Naive thymus-derived CD4-positive, alpha-beta T cell (primary cell): Measurements from ENCODE around the gene PRXL2A. TPM values are rescaled to one million over a fixed set of nuclear protein-coding genes. Genes with fewer than 3 reads are reported as not detected.
"Not testable (repeated sequence)": the region's sequence is repeated elsewhere in the genome, so short reads cannot be mapped to it uniquely, and the experiment has no call there.

Experiments used
- ATAC-seq: fragments of 150-1000 bp; cut with Tn5 transposase; 2 replicates; pipeline ENCODE4 v1.10.0; 2021; ENCODE audit warnings: mild to moderate bottlenecking, moderate library complexity
- CTCF ChIA-PET: fragments of 350-600 bp; sonication (Branson Sonifier 250); formaldehyde crosslinking; loops from one replicate; lab custom pipeline; 2021; ENCODE audit warnings: antibody characterized with exemption; lab: Charles Lee
- POLR2A ChIA-PET: fragments of 350-600 bp; sonication (Branson Sonifier 250); formaldehyde crosslinking; loops from one replicate; lab custom pipeline; 2021; ENCODE audit warnings: antibody characterized with exemption, inconsistent platforms; lab: Charles Lee
- DNase-seq, 9 donors: peaks; one replicate each; pipeline versions ENCODE4 v3.0.0 to v3.0.0-alpha.2; 2020 to 2022; ENCODE audit warnings: mixed read lengths in 1 of 9
- H3K27ac ChIP-seq: one replicate; pipeline ENCODE4 v1.7.0; 2013; ENCODE audit warnings: mild to moderate bottlenecking, low read depth, low read length, moderate library complexity
- H3K27me3 ChIP-seq, 2 donors: one replicate each; pipeline ENCODE4 v1.7.0; 2013; ENCODE audit warnings: low read length in 2 of 2, mild to moderate bottlenecking in 2 of 2, moderate library complexity in 2 of 2; ENCODE audit not compliant: control insufficient read depth in 2 of 2, insufficient read depth in 2 of 2
- H3K36me3 ChIP-seq, 3 experiments: 1 replicate in 2 of 3; 2 replicates in 1 of 3; pipeline ENCODE4 v1.7.0; 2013; ENCODE audit warnings: low read length in 3 of 3, mild to moderate bottlenecking in 3 of 3, moderate library complexity in 1 of 3; ENCODE audit not compliant: insufficient read depth in 3 of 3, control insufficient read depth in 2 of 3
- H3K4me1 ChIP-seq, 2 donors: one replicate each; pipeline ENCODE4 v1.7.0; 2013; ENCODE audit warnings: low read length in 2 of 2, mild to moderate bottlenecking in 2 of 2, moderate library complexity in 1 of 2; ENCODE audit not compliant: control insufficient read depth in 2 of 2, insufficient read depth in 2 of 2
- H3K4me3 ChIP-seq: 2 replicates; pipeline ENCODE4 v1.7.0; 2013; ENCODE audit warnings: mild to moderate bottlenecking, low read length
- H3K9me3 ChIP-seq, 3 experiments: 1 replicate in 2 of 3; 2 replicates in 1 of 3; pipeline ENCODE4 v1.7.0; 2013; ENCODE audit warnings: low read length in 3 of 3; ENCODE audit not compliant: control insufficient read depth in 2 of 3
- H3K27ac Mint-ChIP-seq, 9 donors: one replicate each; pipeline ENCODE4 v1.8.0; 2020 to 2022; ENCODE audit warnings: mixed read lengths in 9 of 9, mild to moderate bottlenecking in 8 of 9, moderate library complexity in 5 of 9, inconsistent platforms in 2 of 9
- H3K27me3 Mint-ChIP-seq, 5 donors: one replicate each; pipeline ENCODE4 v1.8.0; 2021 to 2022; ENCODE audit warnings: mixed read lengths in 5 of 5, mild to moderate bottlenecking in 1 of 5
- H3K36me3 Mint-ChIP-seq, 5 donors: one replicate each; pipeline ENCODE4 v1.8.0; 2020 to 2022; ENCODE audit warnings: mixed read lengths in 5 of 5, mild to moderate bottlenecking in 3 of 5, inconsistent platforms in 1 of 5
- H3K4me1 Mint-ChIP-seq, 7 donors: one replicate each; pipeline ENCODE4 v1.8.0; 2020 to 2022; ENCODE audit warnings: mixed read lengths in 7 of 7, mild to moderate bottlenecking in 3 of 7, inconsistent platforms in 1 of 7
- H3K4me3 Mint-ChIP-seq, 10 donors: one replicate each; pipeline ENCODE4 v1.8.0; 2020 to 2022; ENCODE audit warnings: mild to moderate bottlenecking in 10 of 10, mixed read lengths in 10 of 10, moderate library complexity in 6 of 10, inconsistent platforms in 2 of 10
- H3K9me3 Mint-ChIP-seq, 11 donors: one replicate each; pipeline ENCODE4 v1.8.0; 2020 to 2022; ENCODE audit warnings: mixed read lengths in 11 of 11, mild to moderate bottlenecking in 4 of 11, inconsistent platforms in 1 of 11, moderate library complexity in 1 of 11
- intact Hi-C, 2 donors: fragments of 100-400 bp; cut with micrococcal nuclease; formaldehyde crosslinking; loops; one replicate each; pipeline ENCODE4 v1.15.1; 2023
- polyA plus RNA-seq, 2 donors: library from polyadenylated mRNA; unstranded; fragments of 300-500 nt; fragmentation: Illumina TruSeq; gene quantifications; one replicate each; pipeline ENCODE4 v1.2.3, GENCODE V29; 2021
- total RNA-seq, 6 experiments: library from RNA in 5 of 6; stranded (reverse) in 5 of 6; gene quantifications; 1 replicate in 5 of 6; 2 replicates in 1 of 6; pipeline ENCODE4 v1.2.3 and lab custom pipeline; 2021 to 2026

PRXL2A gene
- total and polyA plus RNA-seq, 7 experiments from 2014 or later, result 5.6 to 20.1 (median 8.6) TPM

DNA sequence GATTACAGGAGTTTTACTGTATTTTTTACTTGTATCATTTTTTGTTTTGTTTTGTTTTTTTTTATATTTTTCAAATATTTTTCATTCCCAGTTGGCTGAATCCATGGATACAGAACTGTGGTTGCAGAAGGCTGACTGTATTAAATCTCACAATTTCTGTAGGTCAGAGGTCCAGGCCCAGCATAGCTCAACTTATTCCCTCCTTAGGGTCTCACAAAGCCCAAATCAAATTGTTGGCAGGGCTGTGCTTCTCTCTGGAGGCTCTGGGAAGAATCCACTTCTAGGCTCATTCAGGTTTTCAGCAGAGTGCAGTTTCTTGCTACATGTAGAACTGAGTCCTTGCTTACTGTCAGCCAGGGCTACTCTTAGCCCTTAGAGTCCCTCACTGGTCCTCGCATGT is 68.3 kb downstream of the PRXL2A start:
- CTCF ChIA-PET, result interaction anchor here (1.3 to 1.9 kb wide), 2 partner anchors 28 to 98 kb away, joined by 5 read pairs; no protein-coding TSS in a partner anchor
- H3K4me1 Mint-ChIP-seq, result peaks cover 56 to 87% (median 81%) of the 10 kb centered on the region in 7 donors
- no peak for ATAC-seq
- DNase-seq, result no peak
- Histone ChIP-seq H3K27ac (peak overlapping the region; percentile 18), H3K36me3 (peaks cover 0 to 53% (median 4%) of the 10 kb centered on the region in 3 experiments), H3K4me3 (no peak overlapping the region), H3K9me3 (no peaks in the 10 kb centered on the region), H3K4me1 (peaks cover 47 to 65% of the 10 kb centered on the region in 2 donors), H3K27me3 (no peaks in the 10 kb centered on the region)
- intact Hi-C loops, result loop anchor here in 1 of 2 donors (1.0 kb wide), 1 partner anchor 10 kb away; no protein-coding TSS in a partner anchor
- peak overlapping the region in 7 of 9 donors; percentile 52 to 99 (median 80) for H3K27ac Mint-ChIP-seq
- POLR2A ChIA-PET, result interaction anchor here (1.0 to 24.7 kb wide), 6 partner anchors 8 to 23 kb away, joined by 3 to 608 read pairs (median 14); partner anchors contain the start of gene TSPAN14
- no peaks in the 10 kb centered on the region for H3K27me3 Mint-ChIP-seq
- peaks cover 11 to 64% (median 40%) of the 10 kb centered on the region in 5 donors for H3K36me3 Mint-ChIP-seq
- H3K9me3 Mint-ChIP-seq, result peaks cover 0 to 13% (median 5%) of the 10 kb centered on the region in 11 donors
- H3K4me3 Mint-ChIP-seq, result peak overlapping the region in 6 of 10 donors; percentile 13 to 69 (median 46)

DNA sequence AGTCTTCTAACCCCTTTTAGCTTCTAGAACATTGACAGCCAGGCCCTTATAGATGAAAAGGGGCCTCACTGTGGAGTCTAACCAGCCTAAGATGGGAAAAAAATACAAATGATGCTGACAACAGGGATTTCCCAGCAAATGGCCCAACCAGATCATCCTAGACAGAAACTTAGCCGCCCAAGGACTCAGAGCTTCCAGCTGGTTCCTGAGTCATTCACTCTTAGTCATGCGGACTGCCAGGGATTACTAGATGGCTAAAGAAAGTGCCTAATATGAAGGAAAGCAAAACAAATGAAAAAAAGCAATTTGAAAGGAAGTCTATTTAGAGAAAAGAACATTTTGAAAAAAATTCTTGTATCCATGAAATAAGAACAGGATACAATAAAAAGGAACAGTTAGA is 69.5 kb downstream of the PRXL2A start:
- Mint-ChIP-seq H3K27me3 (no peaks in the 10 kb centered on the region), H3K27ac (peak overlapping the region; percentile 26 to 99 (median 81)), H3K36me3 (peaks cover 11 to 61% (median 35%) of the 10 kb centered on the region in 5 donors), H3K4me1 (peaks cover 49 to 87% (median 76%) of the 10 kb centered on the region in 7 donors), H3K4me3 (peak overlapping the region in 7 of 10 donors; percentile 0 to 57 (median 26)), H3K9me3 (peaks cover 0 to 13% (median 5%) of the 10 kb centered on the region in 11 donors)
- no peaks in the 10 kb centered on the region for H3K9me3 ChIP-seq
- ATAC-seq (peak; percentile 50), DNase-seq (no peak)
- CTCF ChIA-PET, result interaction anchor here (1.4 to 1.9 kb wide), 2 partner anchors 9 to 99 kb away, joined by 5 to 7 read pairs; no protein-coding TSS in a partner anchor
- H3K4me3 ChIP-seq, result no peak overlapping the region
- H3K36me3 ChIP-seq, result peaks cover under 1 to 43% (median 4%) of the 10 kb centered on the region in 3 experiments
- no peaks in the 10 kb centered on the region for H3K27me3 ChIP-seq
- POLR2A ChIA-PET, result interaction anchor here (1.2 to 24.7 kb wide), 6 partner anchors 9 to 49 kb away, joined by 4 to 608 read pairs (median 14); partner anchors contain the start of gene TSPAN14
- H3K4me1 ChIP-seq, result peaks cover 44 to 64% of the 10 kb centered on the region in 2 donors
- peak overlapping the region; percentile 18 for H3K27ac ChIP-seq
- intact Hi-C loops, result loop anchor here in 1 of 2 donors (1.0 kb wide), 1 partner anchor 8 kb away; no protein-coding TSS in a partner anchor

DNA sequence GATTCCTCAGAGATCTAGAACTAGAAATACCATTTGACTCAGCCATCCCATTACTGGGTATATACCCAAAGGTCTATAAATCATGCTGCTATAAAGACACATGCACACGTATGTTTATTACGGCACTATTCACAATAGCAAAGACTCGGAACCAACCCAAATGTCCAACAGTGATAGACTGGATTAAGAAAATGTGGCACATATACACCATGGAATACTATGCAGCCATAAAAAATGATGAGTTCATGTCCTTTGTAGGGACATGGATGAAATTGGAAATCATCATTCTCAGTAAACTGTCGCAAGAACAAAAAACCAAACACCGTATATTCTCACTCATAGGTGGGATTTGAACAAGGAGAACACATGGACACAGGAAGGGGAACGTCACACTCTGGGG is 72.0 kb downstream of the PRXL2A start:
- intact Hi-C loops, CTCF ChIA-PET, DNase-seq, H3K4me3 ChIP-seq, H3K27me3 Mint-ChIP-seq, H3K9me3 ChIP-seq, H3K27me3 ChIP-seq, ATAC-seq, H3K27ac ChIP-seq: not testable (repeated sequence)
- Mint-ChIP-seq H3K4me1 (peaks cover 43 to 87% (median 71%) of the 10 kb centered on the region in 7 donors), H3K27ac (peak overlapping the region; percentile 54 to 88 (median 77)), H3K36me3 (peaks cover 11 to 59% (median 30%) of the 10 kb centered on the region in 5 donors), H3K9me3 (peaks cover 0 to 13% (median 5%) of the 10 kb centered on the region in 11 donors), H3K4me3 (peak overlapping the region in 4 of 10 donors; percentile 21 to 75 (median 46))
- Histone ChIP-seq H3K36me3 (peaks cover 4 to 23% (median 7%) of the 10 kb centered on the region in 3 experiments), H3K4me1 (peaks cover 41 to 63% of the 10 kb centered on the region in 2 donors)
- POLR2A ChIA-PET, result interaction anchor here (13.3 to 14.6 kb wide), 2 partner anchors 14 to 21 kb away, joined by 182 to 608 read pairs; no protein-coding TSS in a partner anchor

DNA sequence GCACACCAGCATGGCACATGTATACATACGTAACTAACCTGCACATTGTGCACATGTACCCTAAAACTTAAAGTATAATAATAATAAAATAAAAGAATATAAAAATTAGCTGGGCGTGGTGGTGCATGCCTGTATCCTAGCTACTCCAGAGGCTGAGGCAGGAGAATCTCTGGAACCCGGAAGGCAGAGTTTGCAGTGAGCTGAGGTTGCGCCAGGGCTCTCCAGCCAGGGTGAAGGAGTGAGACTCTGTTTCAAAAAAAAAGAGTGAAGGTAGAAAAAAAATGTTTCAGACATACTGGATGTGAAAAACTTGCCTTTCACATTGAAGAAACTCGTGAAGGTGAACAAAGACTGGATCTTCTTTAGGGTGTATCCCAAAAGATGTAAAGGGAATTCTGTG is 72.5 kb downstream of the PRXL2A start:
- CTCF ChIA-PET, result interaction anchor here (1.6 kb wide), 1 partner anchor 24 kb away, joined by 5 read pairs; no protein-coding TSS in a partner anchor
- ATAC-seq (no peak), DNase-seq (no peak)
- Mint-ChIP-seq H3K36me3 (peaks cover 11 to 60% (median 30%) of the 10 kb centered on the region in 5 donors), H3K27me3 (no peaks in the 10 kb centered on the region), H3K27ac (peak overlapping the region in 8 of 9 donors; percentile 54 to 99 (median 78)), H3K9me3 (peaks cover 0 to 13% (median 5%) of the 10 kb centered on the region in 11 donors), H3K4me1 (peaks cover 48 to 87% (median 71%) of the 10 kb centered on the region in 7 donors), H3K4me3 (peak overlapping the region in 7 of 10 donors; percentile 16 to 81 (median 48))
- intact Hi-C loops, result no loop called here
- no peak overlapping the region for H3K27ac ChIP-seq
- peaks cover 46 to 66% of the 10 kb centered on the region in 2 donors for H3K4me1 ChIP-seq
- no peak overlapping the region for H3K4me3 ChIP-seq
- H3K36me3 ChIP-seq, result peaks cover 4 to 20% (median 7%) of the 10 kb centered on the region in 3 experiments
- POLR2A ChIA-PET, result interaction anchor here (13.3 to 14.6 kb wide), 2 partner anchors 14 to 20 kb away, joined by 182 to 608 read pairs; no protein-coding TSS in a partner anchor
- H3K27me3 ChIP-seq, result no peaks in the 10 kb centered on the region
- H3K9me3 ChIP-seq, result no peaks in the 10 kb centered on the region

DNA sequence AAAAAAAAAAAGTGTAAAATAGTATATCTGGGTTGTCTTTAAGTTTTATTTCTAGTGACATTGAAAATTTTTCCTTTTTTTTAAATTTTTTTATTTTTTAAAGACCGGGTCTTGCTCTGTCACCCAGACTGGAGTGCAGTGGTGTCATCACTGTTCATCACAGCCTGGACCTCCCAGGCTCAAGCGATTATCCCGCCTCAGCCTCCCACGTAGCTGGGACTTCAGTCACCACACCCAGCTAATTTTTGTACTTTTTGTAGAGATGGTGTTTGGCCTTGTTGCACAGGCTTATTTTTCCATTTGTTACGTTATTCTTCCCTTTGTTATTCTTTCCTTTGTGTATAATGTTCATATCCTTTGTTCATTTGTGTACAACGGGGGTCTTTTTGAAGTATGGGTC is 75.9 kb downstream of the PRXL2A start:
- H3K4me1 Mint-ChIP-seq, result peaks cover 59 to 93% (median 83%) of the 10 kb centered on the region in 7 donors
- intact Hi-C loops, result loop anchor here (1.0 to 2.0 kb wide), 2 partner anchors 15 to 16 kb away; no protein-coding TSS in a partner anchor
- POLR2A ChIA-PET, result interaction anchor here (0.7 to 14.6 kb wide), 7 partner anchors 9 to 215 kb away, joined by 3 to 608 read pairs (median 7); no protein-coding TSS in a partner anchor
- H3K36me3 Mint-ChIP-seq, result peaks cover 0 to 47% (median 17%) of the 10 kb centered on the region in 5 donors
- Histone ChIP-seq H3K4me1 (peaks cover 68 to 78% of the 10 kb centered on the region in 2 donors), H3K4me3 (peak overlapping the region; percentile 14), H3K27me3 (no peaks in the 10 kb centered on the region), H3K36me3 (peaks cover 0 to 7% (median 3%) of the 10 kb centered on the region in 3 experiments), H3K27ac (peak overlapping the region; percentile 74), H3K9me3 (no peaks in the 10 kb centered on the region)
- CTCF ChIA-PET, result interaction anchor here (0.7 to 2.4 kb wide), 10 partner anchors 12 to 39 kb away, joined by 3 to 17 read pairs (median 5); no protein-coding TSS in a partner anchor
- H3K4me3 Mint-ChIP-seq, result peak overlapping the region; percentile 64 to 88 (median 79)
- ATAC-seq (no peak), DNase-seq (no peak)
- H3K27ac Mint-ChIP-seq, result peak overlapping the region; percentile 74 to 99 (median 87)
- no peaks in the 10 kb centered on the region for H3K9me3 Mint-ChIP-seq
- H3K27me3 Mint-ChIP-seq, result no peaks in the 10 kb centered on the region

DNA sequence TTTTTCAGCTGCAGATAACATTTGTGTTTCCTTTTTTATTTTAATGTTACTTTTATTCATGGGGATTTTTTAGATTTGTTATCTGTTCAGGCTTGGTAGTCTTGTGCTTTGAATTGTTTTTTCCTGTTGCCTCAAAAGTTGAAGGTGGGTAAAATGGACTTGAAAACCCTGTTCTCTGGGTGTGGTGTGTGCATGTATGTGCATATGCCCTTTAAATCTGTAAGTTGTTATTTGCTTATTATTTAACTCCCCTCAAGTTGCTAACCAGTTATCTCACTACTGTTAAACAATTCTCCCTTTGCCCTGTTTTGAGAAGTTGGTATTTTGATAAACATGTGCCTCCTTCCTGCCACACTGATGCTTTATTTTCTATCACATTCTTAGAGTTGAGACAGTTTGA is 76.3 kb downstream of the PRXL2A start:
- CTCF ChIA-PET, result interaction anchor here (0.7 to 2.7 kb wide), 10 partner anchors 10 to 40 kb away, joined by 3 to 17 read pairs (median 6); no protein-coding TSS in a partner anchor
- POLR2A ChIA-PET, result interaction anchor here (1.0 to 14.6 kb wide), 6 partner anchors 9 to 38 kb away, joined by 3 to 608 read pairs (median 8); no protein-coding TSS in a partner anchor
- H3K4me1 ChIP-seq, result peaks cover 72 to 82% of the 10 kb centered on the region in 2 donors
- intact Hi-C loops, result loop anchor here (1.0 to 2.0 kb wide), 4 partner anchors 9 to 17 kb away; no protein-coding TSS in a partner anchor
- H3K27me3 ChIP-seq, result no peaks in the 10 kb centered on the region
- H3K36me3 Mint-ChIP-seq, result peaks cover 3 to 47% (median 21%) of the 10 kb centered on the region in 5 donors
- DNase-seq (peak in 2 of 9 donors; percentile 46 to 54), ATAC-seq (peak; percentile 26)
- H3K27me3 Mint-ChIP-seq, result no peaks in the 10 kb centered on the region
- peaks cover 0 to under 1% (median 0%) of the 10 kb centered on the region in 11 donors for H3K9me3 Mint-ChIP-seq
- H3K4me3 ChIP-seq, result peak overlapping the region; percentile 29
- H3K36me3 ChIP-seq, result peaks cover 0 to 7% (median 7%) of the 10 kb centered on the region in 3 experiments
- peak overlapping the region; percentile 74 to 99 (median 87) for H3K27ac Mint-ChIP-seq
- peak overlapping the region; percentile 74 for H3K27ac ChIP-seq
- no peaks in the 10 kb centered on the region for H3K9me3 ChIP-seq
- H3K4me1 Mint-ChIP-seq, result peaks cover 63 to 98% (median 87%) of the 10 kb centered on the region in 7 donors
- peak overlapping the region; percentile 64 to 88 (median 78) for H3K4me3 Mint-ChIP-seq
